ENCODE data around the gene MPDZ. TPM values are rescaled to one million over a fixed set of nuclear protein-coding genes. Genes with fewer than 3 reads are reported as not detected.
"Not testable (repeated sequence)": the region's sequence is repeated elsewhere in the genome, so short reads cannot be mapped to it uniquely, and the experiment has no call there.

Gene MPDZ
- polyA plus RNA-seq, 2 donors, result 2.9 to 3.2 TPM

GRCh38 chr9:13234932-13235331, 44.6 kb downstream of the MPDZ start:
- Histone ChIP-seq H3K4me3 (ENCODE audit: low read depth in 1 of 2, low read length in 2 of 2) (no peak overlapping the region), H3K4me1 (ENCODE audit: control insufficient read depth in 2 of 2, insufficient read depth in 2 of 2, low read length in 1 of 2) (no peaks in the 10 kb centered on the region), H3K36me3 (ENCODE audit: control insufficient read depth in 2 of 2, insufficient read depth in 2 of 2, low read length in 1 of 2) (no peaks in the 10 kb centered on the region), H3K27ac (ENCODE audit: low read depth in 2 of 2, low read length in 1 of 2) (no peak overlapping the region), H3K9me3 (ENCODE audit: control insufficient read depth in 2 of 2, insufficient read depth in 1 of 2, low read depth in 1 of 2, low read length in 1 of 2) (no peaks in the 10 kb centered on the region), H3K27me3 (ENCODE audit: control insufficient read depth in 1 of 2, insufficient read depth in 2 of 2, low read length in 2 of 2) (no peaks in the 10 kb centered on the region)
- WGBS, 2 donors, result 91 to 92% methylated on average over 1 of the region's 1 CpG

- WGBS, 2 donors, result 85 to 92% methylated on average over 1 of the region's 1 CpG
These were observed 51.1 kb downstream of the MPDZ start for GRCh38 chr9:13228431-13228830.

GRCh38 chr9:13224366-13224765, 55.1 kb downstream of the MPDZ start:
- Histone ChIP-seq H3K36me3 (ENCODE audit: control insufficient read depth in 2 of 2, insufficient read depth in 2 of 2, low read length in 1 of 2) (no peaks in the 10 kb centered on the region), H3K27ac (ENCODE audit: low read depth in 2 of 2, low read length in 1 of 2) (no peak overlapping the region), H3K9me3 (ENCODE audit: control insufficient read depth in 2 of 2, insufficient read depth in 1 of 2, low read depth in 1 of 2, low read length in 1 of 2) (no peaks in the 10 kb centered on the region), H3K4me1 (ENCODE audit: control insufficient read depth in 2 of 2, insufficient read depth in 2 of 2, low read length in 1 of 2) (no peaks in the 10 kb centered on the region), H3K27me3 (ENCODE audit: control insufficient read depth in 1 of 2, insufficient read depth in 2 of 2, low read length in 2 of 2) (no peaks in the 10 kb centered on the region), H3K4me3 (ENCODE audit: low read depth in 1 of 2, low read length in 2 of 2) (no peak overlapping the region)
- WGBS, 2 donors, result 35 to 44% methylated on average over 2 of the region's 2 CpGs

More at GRCh38 chr9:13228431-13228830, 51.1 kb downstream of the MPDZ start:
- Histone ChIP-seq H3K27ac (ENCODE audit: low read depth in 2 of 2, low read length in 1 of 2) (no peak overlapping the region), H3K36me3 (ENCODE audit: control insufficient read depth in 2 of 2, insufficient read depth in 2 of 2, low read length in 1 of 2) (no peaks in the 10 kb centered on the region), H3K27me3 (ENCODE audit: control insufficient read depth in 1 of 2, insufficient read depth in 2 of 2, low read length in 2 of 2) (no peaks in the 10 kb centered on the region), H3K4me3 (ENCODE audit: low read depth in 1 of 2, low read length in 2 of 2) (no peak overlapping the region), H3K9me3 (ENCODE audit: control insufficient read depth in 2 of 2, insufficient read depth in 1 of 2, low read depth in 1 of 2, low read length in 1 of 2) (no peaks in the 10 kb centered on the region), H3K4me1 (ENCODE audit: control insufficient read depth in 2 of 2, insufficient read depth in 2 of 2, low read length in 1 of 2) (no peaks in the 10 kb centered on the region)

GRCh38 chr9:13222733-13223132, 56.8 kb downstream of the MPDZ start:
- H3K9me3 ChIP-seq (ENCODE audit: control insufficient read depth in 2 of 2, insufficient read depth in 1 of 2, low read depth in 1 of 2, low read length in 1 of 2); H3K27ac ChIP-seq (ENCODE audit: low read depth in 2 of 2, low read length in 1 of 2); H3K4me1 ChIP-seq (ENCODE audit: control insufficient read depth in 2 of 2, insufficient read depth in 2 of 2, low read length in 1 of 2); H3K27me3 ChIP-seq (ENCODE audit: control insufficient read depth in 1 of 2, insufficient read depth in 2 of 2, low read length in 2 of 2); H3K4me3 ChIP-seq (ENCODE audit: low read depth in 1 of 2, low read length in 2 of 2); H3K36me3 ChIP-seq (ENCODE audit: control insufficient read depth in 2 of 2, insufficient read depth in 2 of 2, low read length in 1 of 2): not testable (repeated sequence)

GRCh38 chr9:13221741-13222140, 57.8 kb downstream of the MPDZ start:
- Histone ChIP-seq H3K27ac (ENCODE audit: low read depth in 2 of 2, low read length in 1 of 2) (no peak overlapping the region), H3K36me3 (ENCODE audit: control insufficient read depth in 2 of 2, insufficient read depth in 2 of 2, low read length in 1 of 2) (no peaks in the 10 kb centered on the region), H3K9me3 (ENCODE audit: control insufficient read depth in 2 of 2, insufficient read depth in 1 of 2, low read depth in 1 of 2, low read length in 1 of 2) (no peaks in the 10 kb centered on the region), H3K4me3 (ENCODE audit: low read depth in 1 of 2, low read length in 2 of 2) (no peak overlapping the region), H3K27me3 (ENCODE audit: control insufficient read depth in 1 of 2, insufficient read depth in 2 of 2, low read length in 2 of 2) (no peaks in the 10 kb centered on the region), H3K4me1 (ENCODE audit: control insufficient read depth in 2 of 2, insufficient read depth in 2 of 2, low read length in 1 of 2) (no peaks in the 10 kb centered on the region)

GRCh38 chr9:13220837-13221236, 58.7 kb downstream of the MPDZ start:
- no peaks in the 10 kb centered on the region for H3K4me1 ChIP-seq (ENCODE audit: control insufficient read depth in 2 of 2, insufficient read depth in 2 of 2, low read length in 1 of 2)
- no peaks in the 10 kb centered on the region for H3K27me3 ChIP-seq (ENCODE audit: control insufficient read depth in 1 of 2, insufficient read depth in 2 of 2, low read length in 2 of 2)
- H3K9me3 ChIP-seq (ENCODE audit: control insufficient read depth in 2 of 2, insufficient read depth in 1 of 2, low read depth in 1 of 2, low read length in 1 of 2), result no peaks in the 10 kb centered on the region
- no peaks in the 10 kb centered on the region for H3K36me3 ChIP-seq (ENCODE audit: control insufficient read depth in 2 of 2, insufficient read depth in 2 of 2, low read length in 1 of 2)
- H3K4me3 ChIP-seq (ENCODE audit: low read depth in 1 of 2, low read length in 2 of 2), result no peak overlapping the region
- WGBS, 2 donors, result 70 to 89% methylated on average over 1 of the region's 1 CpG
- H3K27ac ChIP-seq (ENCODE audit: low read depth in 2 of 2, low read length in 1 of 2), result no peak overlapping the region

- Histone ChIP-seq H3K4me3 (ENCODE audit: low read depth in 1 of 2, low read length in 2 of 2) (no peak overlapping the region), H3K4me1 (ENCODE audit: control insufficient read depth in 2 of 2, insufficient read depth in 2 of 2, low read length in 1 of 2) (no peaks in the 10 kb centered on the region), H3K36me3 (ENCODE audit: control insufficient read depth in 2 of 2, insufficient read depth in 2 of 2, low read length in 1 of 2) (no peaks in the 10 kb centered on the region), H3K27me3 (ENCODE audit: control insufficient read depth in 1 of 2, insufficient read depth in 2 of 2, low read length in 2 of 2) (no peaks in the 10 kb centered on the region), H3K27ac (ENCODE audit: low read depth in 2 of 2, low read length in 1 of 2) (no peak overlapping the region), H3K9me3 (ENCODE audit: control insufficient read depth in 2 of 2, insufficient read depth in 1 of 2, low read depth in 1 of 2, low read length in 1 of 2) (no peaks in the 10 kb centered on the region)
- WGBS, 2 donors, result 84 to 85% methylated on average over 5 of the region's 5 CpGs
These were observed 63.5 kb downstream of the MPDZ start for GRCh38 chr9:13215791-13216554.

GRCh38 chr9:13213998-13214397, 65.5 kb downstream of the MPDZ start:
- no peaks in the 10 kb centered on the region for H3K27me3 ChIP-seq (ENCODE audit: control insufficient read depth in 1 of 2, insufficient read depth in 2 of 2, low read length in 2 of 2)
- no peaks in the 10 kb centered on the region for H3K9me3 ChIP-seq (ENCODE audit: control insufficient read depth in 2 of 2, insufficient read depth in 1 of 2, low read depth in 1 of 2, low read length in 1 of 2)
- H3K27ac ChIP-seq (ENCODE audit: low read depth in 2 of 2, low read length in 1 of 2), result no peak overlapping the region
- H3K36me3 ChIP-seq (ENCODE audit: control insufficient read depth in 2 of 2, insufficient read depth in 2 of 2, low read length in 1 of 2), result no peaks in the 10 kb centered on the region
- 92 to 97% methylated on average over 2 of the region's 2 CpGs for WGBS, 2 donors
- no peaks in the 10 kb centered on the region for H3K4me1 ChIP-seq (ENCODE audit: control insufficient read depth in 2 of 2, insufficient read depth in 2 of 2, low read length in 1 of 2)
- no peak overlapping the region for H3K4me3 ChIP-seq (ENCODE audit: low read depth in 1 of 2, low read length in 2 of 2)

GRCh38 chr9:13213337-13213736, 66.2 kb downstream of the MPDZ start:
- H3K9me3 ChIP-seq (ENCODE audit: control insufficient read depth in 2 of 2, insufficient read depth in 1 of 2, low read depth in 1 of 2, low read length in 1 of 2), result no peaks in the 10 kb centered on the region
- no peaks in the 10 kb centered on the region for H3K4me1 ChIP-seq (ENCODE audit: control insufficient read depth in 2 of 2, insufficient read depth in 2 of 2, low read length in 1 of 2)
- H3K36me3 ChIP-seq (ENCODE audit: control insufficient read depth in 2 of 2, insufficient read depth in 2 of 2, low read length in 1 of 2), result no peaks in the 10 kb centered on the region
- H3K27me3 ChIP-seq (ENCODE audit: control insufficient read depth in 1 of 2, insufficient read depth in 2 of 2, low read length in 2 of 2), result no peaks in the 10 kb centered on the region
- 92 to 96% methylated on average over 1 of the region's 1 CpG for WGBS, 2 donors
- no peak overlapping the region for H3K27ac ChIP-seq (ENCODE audit: low read depth in 2 of 2, low read length in 1 of 2)
- H3K4me3 ChIP-seq (ENCODE audit: low read depth in 1 of 2, low read length in 2 of 2), result no peak overlapping the region

GRCh38 chr9:13210306-13210705, 69.2 kb downstream of the MPDZ start:
- Histone ChIP-seq H3K4me1 (ENCODE audit: control insufficient read depth in 2 of 2, insufficient read depth in 2 of 2, low read length in 1 of 2) (peaks cover 0 to 2% of the 10 kb centered on the region in 2 donors), H3K27ac (ENCODE audit: low read depth in 2 of 2, low read length in 1 of 2) (no peak overlapping the region), H3K36me3 (ENCODE audit: control insufficient read depth in 2 of 2, insufficient read depth in 2 of 2, low read length in 1 of 2) (no peaks in the 10 kb centered on the region), H3K4me3 (ENCODE audit: low read depth in 1 of 2, low read length in 2 of 2) (no peak overlapping the region), H3K9me3 (ENCODE audit: control insufficient read depth in 2 of 2, insufficient read depth in 1 of 2, low read depth in 1 of 2, low read length in 1 of 2) (no peaks in the 10 kb centered on the region), H3K27me3 (ENCODE audit: control insufficient read depth in 1 of 2, insufficient read depth in 2 of 2, low read length in 2 of 2) (no peaks in the 10 kb centered on the region)
- 89 to 92% methylated on average over 1 of the region's 1 CpG for WGBS, 2 donors

All from esophagus (tissue), 2 donors.